HCT116 (cell line): ENCODE measurements around the gene KCNJ16. TPM values are rescaled to one million over a fixed set of nuclear protein-coding genes. Genes with fewer than 3 reads are reported as not detected.
"Not testable (repeated sequence)": the region's sequence is repeated elsewhere in the genome, so short reads cannot be mapped to it uniquely, and the experiment has no call there.

Experiments
- ATAC-seq: fragments of 200-7000 bp; cut with Tn5 transposase; 2 replicates; pipeline ENCODE4 v1.9.1; 2020; ENCODE audit warnings: mild to moderate bottlenecking, moderate library complexity
- BruUV-seq: library from RNA; stranded (reverse); fragments of 400-500 nt; replicated peaks from 2 replicates; lab custom pipeline; 2021; lab: Mats Ljungman, UMichigan
- CTCF ChIA-PET: fragments of 300-600 bp; sonication (Branson Sonifier 250); formaldehyde crosslinking; loops from one replicate; lab custom pipeline; 2021; ENCODE audit warnings: antibody characterized with exemption; lab: Charles Lee
- POLR2A ChIA-PET: fragments of 300-600, 350-600 bp; sonication (Branson Sonifier 250); formaldehyde crosslinking; loops from one replicate; lab custom pipeline; 2021; ENCODE audit warnings: antibody characterized with exemption; lab: Charles Lee
- RAD21 ChIA-PET, 2 experiments: fragments of 300-600 bp; sonication (Branson Sonifier 250); formaldehyde crosslinking; loops; one replicate each; lab custom pipeline; 2023; ENCODE audit warnings: low total read pairs in 2 of 2; ENCODE audit not compliant: uncharacterized antibody in 2 of 2, unreplicated experiment in 2 of 2, low non-redundant PET in 1 of 2; lab: Charles Lee
- DNase-seq: peaks from one replicate; pipeline ENCODE4 v3.0.0-alpha.2; 2010; ENCODE audit warnings: low read depth, low spot score
- H2AFZ ChIP-seq: fragments of 200-600 bp; shearing (Covaris generic), sonication (generic); 2 replicates; pipeline ENCODE4 v1.6.1; 2017; ENCODE audit warnings: low read depth, mixed run types, mixed read lengths, antibody characterized with exemption, low read length; ENCODE audit not compliant: poor library complexity, severe bottlenecking
- H3K27ac ChIP-seq: 2 replicates; pipeline ENCODE4 v1.5.1; 2012; ENCODE audit warnings: low read depth, low read length
- H3K27me3 ChIP-seq: fragments of 200-600 bp; sonication (generic); 2 replicates; pipeline ENCODE4 v1.6.1; 2016; ENCODE audit warnings: mixed run types, low read length, mixed read lengths; ENCODE audit not compliant: insufficient read depth
- H3K36me3 ChIP-seq, 2 experiments: fragments of 200-500 bp in 1 of 2; fragments of 200-600 bp in 1 of 2; sonication (Bioruptor generic) in 1 of 2; sonication (generic) in 1 of 2; 2 replicates each; pipeline versions ENCODE4 v1.5.1 to v1.6.1; 2014 to 2016; ENCODE audit warnings: low read length in 2 of 2, inconsistent platforms in 1 of 2, mixed read lengths in 1 of 2, mixed run types in 1 of 2; ENCODE audit not compliant: insufficient read depth in 2 of 2, control insufficient read depth in 1 of 2
- H3K4me1 ChIP-seq, 2 experiments: fragments of 200-600 bp in 1 of 2; sonication (generic) in 1 of 2; 2 replicates each; pipeline versions ENCODE4 v1.5.1 to v1.6.1; 2012 to 2017; ENCODE audit warnings: low read length in 2 of 2, inconsistent platforms in 1 of 2, mild to moderate bottlenecking in 1 of 2, mixed read lengths in 1 of 2, mixed run types in 1 of 2, moderate library complexity in 1 of 2; ENCODE audit not compliant: insufficient read depth in 2 of 2, control insufficient read depth in 1 of 2
- H3K4me2 ChIP-seq: fragments of 200-600 bp; sonication (generic); 2 replicates; pipeline ENCODE4 v1.6.1; 2017; ENCODE audit warnings: mixed run types, low read length, mixed read lengths
- H3K4me3 ChIP-seq, 2 experiments: fragments of 200-600 bp in 1 of 2; sonication (generic) in 1 of 2; replicated peaks in 1 of 2; 2 replicates each; pipeline ENCODE4 v1.5.1; 2011 to 2016; ENCODE audit warnings: low read length in 2 of 2, control low read depth in 1 of 2, low read depth in 1 of 2, mild to moderate bottlenecking in 1 of 2, mixed read lengths in 1 of 2, mixed run types in 1 of 2
- H3K79me2 ChIP-seq: fragments of 200-600 bp; sonication (generic); 2 replicates; pipeline ENCODE4 v1.6.1; 2017; ENCODE audit warnings: mild to moderate bottlenecking, mixed run types, low read length, moderate library complexity, mixed read lengths; ENCODE audit not compliant: insufficient read depth
- H3K9ac ChIP-seq: fragments of 200-600 bp; sonication (generic); 2 replicates; pipeline ENCODE4 v1.6.1; 2016; ENCODE audit warnings: low read length, mixed read lengths
- H3K9me2 ChIP-seq: fragments of 200-600 bp; sonication (generic), shearing (Covaris generic); 2 replicates; pipeline ENCODE4 v1.6.1; 2017; ENCODE audit warnings: mixed run types, mild to moderate bottlenecking, moderate library complexity; ENCODE audit not compliant: insufficient read depth
- H3K9me3 ChIP-seq, 2 experiments: fragments of 200-500 bp in 1 of 2; fragments of 200-600 bp in 1 of 2; sonication (Bioruptor generic) in 1 of 2; sonication (generic) in 1 of 2; 2 replicates each; pipeline ENCODE4 v1.6.1; 2014 to 2017; ENCODE audit warnings: low read length in 2 of 2, mixed read lengths in 2 of 2, inconsistent platforms in 1 of 2, low read depth in 1 of 2, mild to moderate bottlenecking in 1 of 2, mixed run types in 1 of 2, moderate library complexity in 1 of 2; ENCODE audit not compliant: control insufficient read depth in 1 of 2, insufficient read depth in 1 of 2
- H4K20me1 ChIP-seq: fragments of 200-600 bp; sonication (generic), shearing (Covaris generic); 2 replicates; pipeline ENCODE4 v1.6.1; 2017; ENCODE audit warnings: mixed run types, mild to moderate bottlenecking, moderate library complexity; ENCODE audit not compliant: insufficient read depth
- CBX3 ChIP-seq: IDR thresholded peaks from 2 replicates; pipeline ENCODE4 v1.6.1; 2012; ENCODE audit warnings: low read depth
- CEBPB ChIP-seq: IDR thresholded peaks from 2 replicates; pipeline ENCODE4 v1.6.1; 2012; ENCODE audit warnings: low read depth
- CTCF ChIP-seq, 3 experiments: fragments of 200-600 bp in 1 of 3; sonication (generic) in 1 of 3; IDR thresholded peaks in 2 of 3; conservative IDR thresholded peaks in 1 of 3; 2 replicates each; pipeline ENCODE4 v1.5.1; 2012 to 2017; ENCODE audit warnings: low read depth in 2 of 3, low read length in 2 of 3, antibody characterized with exemption in 1 of 3, borderline replicate concordance in 1 of 3, control low read depth in 1 of 3, mild to moderate bottlenecking in 1 of 3, mixed read lengths in 1 of 3, mixed run types in 1 of 3, moderate library complexity in 1 of 3; ENCODE audit not compliant: insufficient read depth in 1 of 3
- EGR1 ChIP-seq: IDR thresholded peaks from 2 replicates; pipeline ENCODE4 v1.6.1; 2012; ENCODE audit warnings: low read depth
- ELF1 ChIP-seq: IDR thresholded peaks from 2 replicates; pipeline ENCODE4 v1.6.1; 2012; ENCODE audit warnings: low read depth, borderline replicate concordance
- EZH2 ChIP-seq: fragments of 200-600 bp; sonication (generic); IDR thresholded peaks from 2 replicates; pipeline ENCODE4 v1.6.1; 2017; ENCODE audit warnings: antibody characterized with exemption, mixed run types
- EZH2phosphoT487 ChIP-seq: fragments of 200-600 bp; IDR thresholded peaks from 2 replicates; pipeline ENCODE4 v1.6.1; 2018; ENCODE audit warnings: antibody characterized with exemption, borderline replicate concordance
- JUND ChIP-seq: IDR thresholded peaks from 2 replicates; pipeline ENCODE4 v1.6.1; 2012
- POLR2A ChIP-seq: IDR thresholded peaks from 2 replicates; pipeline ENCODE4 v1.7.0; 2011; ENCODE audit warnings: borderline replicate concordance; ENCODE audit not compliant: insufficient read depth, insufficient read length; ENCODE audit errors: extremely low read depth
- POLR2AphosphoS5 ChIP-seq: IDR thresholded peaks from 2 replicates; pipeline ENCODE4 v1.6.1; 2011; ENCODE audit warnings: mild to moderate bottlenecking, low read depth, low read length, moderate library complexity
- RAD21 ChIP-seq: IDR thresholded peaks from 2 replicates; pipeline ENCODE4 v1.6.1; 2012; ENCODE audit warnings: low read depth, mild to moderate bottlenecking
- SP1 ChIP-seq: IDR thresholded peaks from 2 replicates; pipeline ENCODE4 v1.6.1; 2012; ENCODE audit warnings: low read depth
- SRF ChIP-seq: IDR thresholded peaks from 2 replicates; pipeline ENCODE4 v1.6.1; 2012; ENCODE audit warnings: low read depth
- TCF7L2 ChIP-seq: IDR thresholded peaks from 2 replicates; pipeline ENCODE4 v1.7.0; 2011; ENCODE audit warnings: borderline replicate concordance, inconsistent platforms; ENCODE audit not compliant: insufficient read depth, insufficient read length; ENCODE audit errors: extremely low read depth
- YY1 ChIP-seq: IDR thresholded peaks from 2 replicates; pipeline ENCODE4 v1.6.1; 2011; ENCODE audit warnings: low read length, low read depth, moderate library complexity, mild to moderate bottlenecking; ENCODE audit not compliant: insufficient replicate concordance; ENCODE audit errors: extremely low read depth
- ZFX ChIP-seq: fragments of 450-650 bp; IDR thresholded peaks from 2 replicates; pipeline ENCODE4 v1.6.1; 2017
- ZNF274 ChIP-seq: fragments of 200-500 bp; sonication (Bioruptor generic); IDR thresholded peaks from 2 replicates; pipeline ENCODE4 v1.6.1; 2014; ENCODE audit warnings: mild to moderate bottlenecking, low read depth, low read length, inconsistent platforms
- intact Hi-C: fragments of 100-400 bp; cut with micrococcal nuclease; formaldehyde crosslinking; loops from 2 replicates; pipeline ENCODE4 v1.10.0; 2022
- total RNA-seq: library from RNA; stranded (reverse); gene quantifications from one replicate; pipeline ENCODE4 v1.2.1, GENCODE V29; 2021; ENCODE audit not compliant: unreplicated experiment

Gene KCNJ16
- total RNA-seq, 1 experiment from 2014 or later, result not detected

DNA sequence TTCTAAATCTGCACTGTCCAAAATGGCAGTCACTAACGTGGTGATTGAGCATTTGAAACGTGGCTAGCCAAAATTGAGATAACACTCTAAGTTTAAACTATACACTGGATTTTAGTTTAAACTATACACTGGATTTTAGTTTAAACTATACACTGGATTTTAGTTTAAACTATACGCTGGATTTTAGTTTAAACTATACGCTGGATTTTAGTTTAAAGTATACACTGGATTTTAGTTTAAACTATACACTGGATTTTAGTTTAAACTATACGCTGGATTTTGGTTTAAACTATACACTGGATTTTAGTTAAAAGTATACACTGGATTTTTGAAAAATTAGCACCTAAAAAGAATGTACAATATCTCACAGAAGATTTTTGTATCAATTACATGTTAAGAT, 29.2 kb upstream of the KCNJ16 start:
- H4K20me1 ChIP-seq, H3K79me2 ChIP-seq, H3K4me3 ChIP-seq, H3K27me3 ChIP-seq, H3K4me1 ChIP-seq, DNase-seq, H3K36me3 ChIP-seq, H3K4me2 ChIP-seq, ATAC-seq, H2AFZ ChIP-seq, H3K9ac ChIP-seq, BruUV-seq, CTCF ChIA-PET, H3K27ac ChIP-seq, H3K9me2 ChIP-seq, intact Hi-C loops, POLR2A ChIA-PET, RAD21 ChIA-PET: not testable (repeated sequence)
- H3K9me3 ChIP-seq, result peaks cover 7 to 30% of the 10 kb centered on the region in 2 experiments; a peak in 2 of 4 replicates

DNA sequence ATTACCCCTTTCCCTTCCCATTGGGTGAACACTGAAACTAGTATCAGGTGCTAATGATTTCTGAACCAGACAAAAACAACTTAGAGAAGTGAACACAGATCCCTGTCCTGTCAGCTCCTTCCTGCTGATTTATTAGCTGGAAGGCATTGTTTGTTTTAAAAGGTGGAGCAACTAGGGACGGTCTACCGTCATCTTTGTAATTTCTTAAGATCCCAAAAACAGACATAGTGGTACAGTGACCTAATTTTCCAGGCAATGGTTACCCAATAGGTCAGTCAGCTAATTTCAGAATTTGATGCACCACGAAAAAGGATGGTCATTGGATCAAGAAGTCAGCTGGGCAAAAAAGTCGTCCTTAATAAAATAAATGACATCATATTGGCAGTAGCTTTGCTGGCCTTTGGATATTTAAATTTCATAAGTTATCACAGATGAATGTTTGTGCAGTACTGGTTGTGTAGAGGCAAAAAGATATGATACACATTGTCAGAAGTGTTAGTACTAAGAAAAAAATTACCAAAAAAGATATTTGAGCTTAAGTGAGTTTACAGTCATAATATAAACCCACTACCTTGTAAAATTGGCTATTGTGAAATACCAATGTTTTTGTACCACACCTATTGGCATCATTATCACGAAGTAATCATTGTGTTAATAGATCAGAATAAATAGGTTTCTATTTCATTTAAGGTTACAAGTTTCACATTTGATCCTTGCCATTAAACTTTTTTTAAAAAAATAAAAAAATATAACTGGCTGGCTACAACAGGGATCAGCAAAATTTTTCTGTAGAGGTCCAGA, 27.2 kb upstream of the KCNJ16 start:
- no peak for ATAC-seq
- intact Hi-C loops, result loop anchor here (1.0 kb wide), 1 partner anchor 29 kb away; no protein-coding TSS in a partner anchor
- POLR2A ChIA-PET, result no interaction called here
- no peaks in the 10 kb centered on the region for H3K27me3 ChIP-seq
- RAD21 ChIA-PET, result no interaction called here
- peaks cover 7 to 17% of the 10 kb centered on the region in 2 experiments; a peak in 2 of 4 replicates for H3K9me3 ChIP-seq
- no peak overlapping the region for H3K9ac ChIP-seq
- H3K4me3 ChIP-seq, result no peak overlapping the region
- no peaks in the 10 kb centered on the region for H3K36me3 ChIP-seq
- no peak overlapping the region for H2AFZ ChIP-seq
- H3K79me2 ChIP-seq, result no peaks in the 10 kb centered on the region
- H3K4me1 ChIP-seq, result no peaks in the 10 kb centered on the region
- CTCF ChIA-PET, result no interaction called here
- no peak for DNase-seq
- TF ChIP-seq EZH2, result no peak
- no peak for TF ChIP-seq JUND
- no peak for TF ChIP-seq SRF
- no peak for TF ChIP-seq RAD21
- TF ChIP-seq EGR1, result no peak
- TF ChIP-seq CTCF (IDR thresholded peaks at IDR 0.05 in 2 of 3, conservative IDR thresholded peaks at IDR 0.05 in 1 of 3; ENCODE audit: borderline replicate concordance in 1 of 3, insufficient read depth in 1 of 3, low read depth in 2 of 3, low read length in 2 of 3), result no peak
- TF ChIP-seq ZFX, result no peak
- TF ChIP-seq ELF1, result no peak
- TF ChIP-seq CBX3, result no peak
- TF ChIP-seq SP1, result no peak
- TF ChIP-seq CEBPB, result no peak
- TF ChIP-seq TCF7L2, result no peak
- no peak for TF ChIP-seq POLR2AphosphoS5
- TF ChIP-seq EZH2phosphoT487, result no peak
- no peak for TF ChIP-seq POLR2A
- TF ChIP-seq ZNF274, result no peak
- TF ChIP-seq YY1, result no peak
- no peaks in the 10 kb centered on the region for H3K9me2 ChIP-seq
- H3K27ac ChIP-seq, result no peak overlapping the region
- no peak overlapping the region for H3K4me2 ChIP-seq
- BruUV-seq, result no TSS peak
- H4K20me1 ChIP-seq, result no peaks in the 10 kb centered on the region
